ENCODE results near the gene TMEM37.

The TMEM37 gene

DNA sequence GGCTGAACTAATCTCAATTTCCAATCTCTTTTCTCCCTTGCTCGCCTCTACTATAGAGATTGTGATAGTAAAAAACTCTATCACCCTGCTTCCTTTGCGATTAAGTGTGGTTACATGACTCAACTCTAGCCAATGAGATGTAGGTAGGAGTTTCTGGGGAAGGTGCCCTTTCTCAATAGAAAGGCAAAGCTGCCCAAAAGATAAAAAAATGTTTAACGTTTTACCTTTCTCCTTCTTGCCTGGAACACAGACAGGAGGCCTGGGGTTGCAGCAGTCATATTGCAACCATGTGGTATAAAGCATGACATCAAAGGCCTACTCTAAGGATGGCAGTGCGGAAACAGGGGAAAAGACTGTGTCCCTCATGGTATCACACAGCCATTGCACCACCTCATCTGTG lies 31.5 kb downstream of the TMEM37 start:
- TF ChIP-seq ZFX (IDR thresholded peaks at IDR 0.05) (no peak), CTCF (conservative IDR thresholded peaks at IDR 0.05) (no peak)
- H3K27ac ChIP-seq = no peak overlapping the region

- H3K27ac ChIP-seq = no peak overlapping the region
- TF ChIP-seq ZFX (IDR thresholded peaks at IDR 0.05) = no peak
- TF ChIP-seq CTCF (conservative IDR thresholded peaks at IDR 0.05) = no peak
Measured at GRCh38 chr2:119463990-119464389, 32.3 kb downstream of the TMEM37 start.

DNA sequence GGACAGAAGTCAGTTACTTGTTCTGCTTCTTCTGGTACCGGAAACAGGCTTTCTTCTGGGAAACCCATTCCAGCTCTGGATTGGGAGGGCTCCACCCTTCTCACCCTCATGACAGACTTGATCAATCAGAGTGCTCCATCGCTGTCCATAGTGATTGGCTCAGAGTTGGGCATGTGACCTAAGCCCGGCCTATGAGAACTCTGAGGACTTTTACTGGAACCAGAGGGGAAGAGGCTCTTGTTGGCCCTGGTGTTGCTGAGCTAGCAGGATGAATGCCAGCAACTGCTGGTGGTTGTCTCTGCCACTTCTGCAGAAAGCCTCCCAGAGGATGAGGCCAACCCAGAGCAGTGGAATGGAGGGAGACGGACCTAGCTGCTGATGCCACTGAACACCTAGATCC lies 33.3 kb downstream of the TMEM37 start:
- H3K27ac ChIP-seq = no peak overlapping the region
- TF ChIP-seq ZFX (IDR thresholded peaks at IDR 0.05) (no peak), CTCF (conservative IDR thresholded peaks at IDR 0.05) (no peak)

- H3K27ac ChIP-seq = no peak overlapping the region
- TF ChIP-seq ZFX (IDR thresholded peaks at IDR 0.05) = no peak
- TF ChIP-seq CTCF (conservative IDR thresholded peaks at IDR 0.05) = no peak
Measured at GRCh38 chr2:119465687-119466086, 34.0 kb downstream of the TMEM37 start.

DNA sequence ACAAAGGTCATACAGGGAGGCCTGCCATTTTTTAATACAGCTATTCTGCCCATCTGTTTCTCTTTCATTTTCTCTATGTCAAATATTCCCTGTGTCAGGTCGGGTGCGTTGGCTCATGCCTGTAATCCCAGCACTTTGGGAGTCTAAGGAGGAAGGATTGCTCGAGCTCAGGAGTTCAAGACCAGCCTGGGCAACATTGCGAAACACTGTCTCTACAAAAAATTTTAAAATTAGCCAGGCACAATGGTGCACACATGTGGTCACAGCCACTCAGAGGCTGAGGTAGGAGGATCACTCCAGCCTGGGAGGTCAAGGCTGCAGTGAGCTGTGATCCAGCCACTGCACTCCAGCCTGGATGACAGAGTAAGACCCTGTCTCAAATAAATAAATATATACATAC lies 34.7 kb downstream of the TMEM37 start:
- no peak overlapping the region for H3K27ac ChIP-seq
- no peak for TF ChIP-seq ZFX (IDR thresholded peaks at IDR 0.05)
- no peak for TF ChIP-seq CTCF (conservative IDR thresholded peaks at IDR 0.05)

DNA sequence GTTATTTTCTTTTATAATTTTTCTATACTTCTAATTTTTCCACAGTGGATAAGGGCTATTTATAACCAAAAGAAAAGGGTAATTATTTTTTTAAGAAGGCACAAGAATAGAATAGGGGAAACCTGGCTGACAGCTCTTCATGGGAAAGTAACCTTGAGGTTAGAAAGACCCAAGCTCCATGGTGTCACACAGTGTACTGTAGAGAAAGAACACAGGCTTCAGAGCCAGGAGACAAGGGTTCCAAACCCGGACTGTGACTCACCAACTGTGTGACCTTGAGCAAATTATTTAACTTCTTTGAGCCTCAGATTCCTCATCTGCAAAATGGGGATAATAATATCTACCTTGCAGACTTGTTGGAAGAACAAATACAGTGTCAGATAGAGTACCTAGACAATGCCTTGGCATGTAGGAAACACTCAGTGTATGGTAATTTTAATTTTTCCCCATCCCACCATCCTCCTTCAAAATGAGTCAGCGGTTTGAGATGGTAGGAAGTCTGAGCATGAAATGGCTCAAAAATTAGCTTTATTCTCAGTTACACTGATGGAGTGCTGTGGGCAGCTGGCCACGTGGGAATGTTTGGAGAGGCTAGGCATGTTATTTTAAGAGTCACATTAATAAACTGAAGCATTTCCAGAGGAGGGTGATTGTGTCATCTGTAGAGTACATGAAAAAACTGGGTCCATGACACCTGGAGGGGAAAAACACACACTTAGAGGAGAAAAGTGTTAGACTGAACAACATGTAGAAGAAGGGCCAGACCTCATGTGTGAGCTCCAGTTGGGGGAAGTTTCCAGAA lies 36.7 kb downstream of the TMEM37 start:
- TF ChIP-seq CTCF (conservative IDR thresholded peaks at IDR 0.05) = no peak
- TF ChIP-seq ZFX (IDR thresholded peaks at IDR 0.05) = no peak
- no peak overlapping the region for H3K27ac ChIP-seq

- TF ChIP-seq CTCF (conservative IDR thresholded peaks at IDR 0.05) (no peak), ZFX (IDR thresholded peaks at IDR 0.05) (no peak)
- H3K27ac ChIP-seq = no peak overlapping the region
Measured at GRCh38 chr2:119469131-119469530, 37.5 kb downstream of the TMEM37 start.

All from C4-2B (cell line).